ENCODE measurements around the gene TUBAL3.
"Not testable (repeated sequence)": the region's sequence is repeated elsewhere in the genome, so short reads cannot be mapped to it uniquely, and the experiment has no call there.

The TUBAL3 gene

GRCh38 chr10:5390607-5391205 lies 13.9 kb downstream of the TUBAL3 start:
- no peaks in the 10 kb centered on the region for H3K36me3 ChIP-seq (ENCODE audit: insufficient read depth)
- H2AFZ ChIP-seq (ENCODE audit: low read depth), result no peak overlapping the region
- H3K4me3 ChIP-seq (IDR thresholded peaks at IDR 0.05; ENCODE audit: insufficient read depth, low read depth, low read length), result no peak overlapping the region
- H4K20me1 ChIP-seq (ENCODE audit: insufficient read depth), result no peaks in the 10 kb centered on the region
- no peaks in the 10 kb centered on the region for H3K79me2 ChIP-seq (ENCODE audit: insufficient read depth, low read depth)
- no peak overlapping the region for H3K27ac ChIP-seq
- H3K9ac ChIP-seq, result no peak overlapping the region
- no peaks in the 10 kb centered on the region for H3K4me1 ChIP-seq (ENCODE audit: low read depth, poor library complexity, severe bottlenecking)
- no peak overlapping the region for H3K4me2 ChIP-seq
- TF ChIP-seq, protein P1, sequence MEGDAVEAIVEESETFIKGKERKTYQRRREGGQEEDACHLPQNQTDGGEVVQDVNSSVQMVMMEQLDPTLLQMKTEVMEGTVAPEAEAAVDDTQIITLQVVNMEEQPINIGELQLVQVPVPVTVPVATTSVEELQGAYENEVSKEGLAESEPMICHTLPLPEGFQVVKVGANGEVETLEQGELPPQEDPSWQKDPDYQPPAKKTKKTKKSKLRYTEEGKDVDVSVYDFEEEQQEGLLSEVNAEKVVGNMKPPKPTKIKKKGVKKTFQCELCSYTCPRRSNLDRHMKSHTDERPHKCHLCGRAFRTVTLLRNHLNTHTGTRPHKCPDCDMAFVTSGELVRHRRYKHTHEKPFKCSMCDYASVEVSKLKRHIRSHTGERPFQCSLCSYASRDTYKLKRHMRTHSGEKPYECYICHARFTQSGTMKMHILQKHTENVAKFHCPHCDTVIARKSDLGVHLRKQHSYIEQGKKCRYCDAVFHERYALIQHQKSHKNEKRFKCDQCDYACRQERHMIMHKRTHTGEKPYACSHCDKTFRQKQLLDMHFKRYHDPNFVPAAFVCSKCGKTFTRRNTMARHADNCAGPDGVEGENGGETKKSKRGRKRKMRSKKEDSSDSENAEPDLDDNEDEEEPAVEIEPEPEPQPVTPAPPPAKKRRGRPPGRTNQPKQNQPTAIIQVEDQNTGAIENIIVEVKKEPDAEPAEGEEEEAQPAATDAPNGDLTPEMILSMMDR (conservative IDR thresholded peaks at IDR 0.05; ENCODE audit: low read depth, low read length), result no peak
- H3K27me3 ChIP-seq (ENCODE audit: insufficient read depth, low read depth), result no peaks in the 10 kb centered on the region

DNA sequence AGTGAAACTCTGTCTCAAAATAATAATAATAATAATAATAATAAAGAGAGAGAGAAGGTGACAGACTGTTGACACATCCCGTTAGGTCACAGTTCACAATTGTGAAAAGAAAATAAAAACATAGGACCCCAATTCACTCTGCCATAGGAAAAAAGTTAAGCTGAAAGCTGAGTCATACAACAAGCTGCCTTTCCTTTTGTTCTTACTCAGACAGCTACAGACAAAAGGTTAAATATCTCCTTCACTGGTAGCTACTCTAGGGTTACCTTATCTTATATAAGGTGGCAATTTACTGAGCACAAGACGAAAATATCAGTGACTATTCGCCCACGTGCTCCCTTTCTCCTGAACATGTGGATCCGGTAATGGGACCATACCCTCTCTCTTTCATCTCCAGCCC lies 17.5 kb downstream of the TUBAL3 start:
- H2AFZ ChIP-seq (ENCODE audit: low read depth), result no peak overlapping the region
- TF ChIP-seq, protein P1 (conservative IDR thresholded peaks at IDR 0.05; ENCODE audit: low read depth, low read length), result no peak
- H3K4me2 ChIP-seq, result no peak overlapping the region

GRCh38 chr10:5385224-5385623 lies 19.4 kb downstream of the TUBAL3 start:
- Histone ChIP-seq H3K27me3 (ENCODE audit: insufficient read depth, low read depth) (no peaks in the 10 kb centered on the region), H3K4me1 (ENCODE audit: low read depth, poor library complexity, severe bottlenecking) (no peaks in the 10 kb centered on the region), H3K79me2 (ENCODE audit: insufficient read depth, low read depth) (no peaks in the 10 kb centered on the region), H3K4me3 (IDR thresholded peaks at IDR 0.05; ENCODE audit: insufficient read depth, low read depth, low read length) (no peak overlapping the region), H2AFZ (ENCODE audit: low read depth) (no peak overlapping the region), H3K27ac (no peak overlapping the region), H3K9ac (no peak overlapping the region), H3K36me3 (ENCODE audit: insufficient read depth) (no peaks in the 10 kb centered on the region), H4K20me1 (ENCODE audit: insufficient read depth) (no peaks in the 10 kb centered on the region), H3K4me2 (no peak overlapping the region)
- TF ChIP-seq, protein P1 (conservative IDR thresholded peaks at IDR 0.05; ENCODE audit: low read depth, low read length), result no peak

More for the DNA sequence above, 17.5 kb downstream of the TUBAL3 start:
- Histone ChIP-seq H3K27me3 (ENCODE audit: insufficient read depth, low read depth) (no peaks in the 10 kb centered on the region), H3K4me3 (IDR thresholded peaks at IDR 0.05; ENCODE audit: insufficient read depth, low read depth, low read length) (no peak overlapping the region), H3K4me1 (ENCODE audit: low read depth, poor library complexity, severe bottlenecking) (no peaks in the 10 kb centered on the region), H3K9ac (no peak overlapping the region), H3K79me2 (ENCODE audit: insufficient read depth, low read depth) (no peaks in the 10 kb centered on the region), H3K36me3 (ENCODE audit: insufficient read depth) (no peaks in the 10 kb centered on the region), H3K27ac (no peak overlapping the region), H4K20me1 (ENCODE audit: insufficient read depth) (no peaks in the 10 kb centered on the region)

DNA sequence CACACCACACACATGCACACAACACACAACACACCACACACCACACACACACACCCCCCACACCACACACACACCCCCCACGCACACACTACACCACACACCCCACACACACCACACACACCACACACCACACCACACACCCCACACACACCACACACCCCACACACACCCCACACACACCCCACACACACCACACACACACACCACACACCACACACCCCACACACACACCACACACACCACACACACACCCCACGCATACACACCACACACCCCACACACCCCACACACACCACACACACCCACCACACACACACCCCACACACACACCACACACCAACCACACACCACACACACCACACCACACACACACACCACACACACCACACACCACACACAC lies 23.4 kb downstream of the TUBAL3 start:
- H3K9ac ChIP-seq, result no peak overlapping the region
- H4K20me1 ChIP-seq (ENCODE audit: insufficient read depth), result no peaks in the 10 kb centered on the region
- no peak overlapping the region for H2AFZ ChIP-seq (ENCODE audit: low read depth)
- no peaks in the 10 kb centered on the region for H3K36me3 ChIP-seq (ENCODE audit: insufficient read depth)
- H3K4me3 ChIP-seq (IDR thresholded peaks at IDR 0.05; ENCODE audit: insufficient read depth, low read depth, low read length), result no peak overlapping the region
- no peak overlapping the region for H3K4me2 ChIP-seq
- no peaks in the 10 kb centered on the region for H3K79me2 ChIP-seq (ENCODE audit: insufficient read depth, low read depth)
- H3K27ac ChIP-seq, result no peak overlapping the region
- no peaks in the 10 kb centered on the region for H3K4me1 ChIP-seq (ENCODE audit: low read depth, poor library complexity, severe bottlenecking)
- H3K27me3 ChIP-seq (ENCODE audit: insufficient read depth, low read depth), result no peaks in the 10 kb centered on the region
- TF ChIP-seq, protein P1 (conservative IDR thresholded peaks at IDR 0.05; ENCODE audit: low read depth, low read length), result no peak

GRCh38 chr10:5380395-5380794 lies 24.2 kb downstream of the TUBAL3 start:
- not testable (repeated sequence) for H3K79me2 ChIP-seq (ENCODE audit: insufficient read depth, low read depth); H3K9ac ChIP-seq; H3K27me3 ChIP-seq (ENCODE audit: insufficient read depth, low read depth); H3K4me2 ChIP-seq; H3K36me3 ChIP-seq (ENCODE audit: insufficient read depth); H3K4me3 ChIP-seq (IDR thresholded peaks at IDR 0.05; ENCODE audit: insufficient read depth, low read depth, low read length); H4K20me1 ChIP-seq (ENCODE audit: insufficient read depth); H3K4me1 ChIP-seq (ENCODE audit: low read depth, poor library complexity, severe bottlenecking); H3K27ac ChIP-seq; H2AFZ ChIP-seq (ENCODE audit: low read depth)

- H3K79me2 ChIP-seq (ENCODE audit: insufficient read depth, low read depth); H3K9ac ChIP-seq; H3K4me2 ChIP-seq; H3K27me3 ChIP-seq (ENCODE audit: insufficient read depth, low read depth); H3K4me1 ChIP-seq (ENCODE audit: low read depth, poor library complexity, severe bottlenecking); H3K27ac ChIP-seq; H2AFZ ChIP-seq (ENCODE audit: low read depth); H4K20me1 ChIP-seq (ENCODE audit: insufficient read depth); H3K4me3 ChIP-seq (IDR thresholded peaks at IDR 0.05; ENCODE audit: insufficient read depth, low read depth, low read length); H3K36me3 ChIP-seq (ENCODE audit: insufficient read depth): not testable (repeated sequence)
Observed at GRCh38 chr10:5379202-5379601, 25.4 kb downstream of the TUBAL3 start.

Measured in KMS-11 (cell line).